HuH-7 (cell line): ENCODE measurements around the gene CDKN2B-AS1.

Experiments used
- DNase-seq: peaks from one replicate; pipeline ENCODE4 v3.0.0; 2011; ENCODE audit warnings: low spot score

Gene CDKN2B-AS1

GRCh38 chr9:22088053-22088716 is 93.6 kb downstream of the CDKN2B-AS1 start:
- no peak for DNase-seq

- no peak for DNase-seq
These were observed 94.1 kb downstream of the CDKN2B-AS1 start for GRCh38 chr9:22088717-22089061.

GRCh38 chr9:22097707-22098106 is 103.1 kb downstream of the CDKN2B-AS1 start:
- DNase-seq: no peak

- DNase-seq: no peak
These were observed 104.2 kb downstream of the CDKN2B-AS1 start for GRCh38 chr9:22098643-22099332.

- DNase-seq: no peak
These were observed 106.0 kb downstream of the CDKN2B-AS1 start for GRCh38 chr9:22100626-22101025.

GRCh38 chr9:22102146-22103053 is 107.8 kb downstream of the CDKN2B-AS1 start:
- no peak for DNase-seq

- no peak for DNase-seq
These were observed 109.3 kb downstream of the CDKN2B-AS1 start for GRCh38 chr9:22103685-22104575.

GRCh38 chr9:22105005-22105722 is 110.6 kb downstream of the CDKN2B-AS1 start:
- DNase-seq: no peak

GRCh38 chr9:22107202-22108045 is 112.8 kb downstream of the CDKN2B-AS1 start:
- no peak for DNase-seq

- no peak for DNase-seq
These were observed 114.2 kb downstream of the CDKN2B-AS1 start for GRCh38 chr9:22108581-22109370.

- no peak for DNase-seq
These were observed 116.8 kb downstream of the CDKN2B-AS1 start for GRCh38 chr9:22111176-22111953.

- DNase-seq: no peak
These were observed 117.3 kb downstream of the CDKN2B-AS1 start for GRCh38 chr9:22111954-22112247.

- DNase-seq: no peak
These were observed 118.6 kb downstream of the CDKN2B-AS1 start for GRCh38 chr9:22112870-22113821.

- no peak for DNase-seq
These were observed 120.4 kb downstream of the CDKN2B-AS1 start for GRCh38 chr9:22114956-22115355.

- DNase-seq: no peak
These were observed 122.2 kb downstream of the CDKN2B-AS1 start for GRCh38 chr9:22116758-22117157.

GRCh38 chr9:22117511-22118384 is 123.2 kb downstream of the CDKN2B-AS1 start:
- no peak for DNase-seq
